ENCODE results near the gene KIAA0513.
A peak's percentile ranks its signal among the peaks of the same experiment; 100 is the strongest.

Gene KIAA0513

DNA sequence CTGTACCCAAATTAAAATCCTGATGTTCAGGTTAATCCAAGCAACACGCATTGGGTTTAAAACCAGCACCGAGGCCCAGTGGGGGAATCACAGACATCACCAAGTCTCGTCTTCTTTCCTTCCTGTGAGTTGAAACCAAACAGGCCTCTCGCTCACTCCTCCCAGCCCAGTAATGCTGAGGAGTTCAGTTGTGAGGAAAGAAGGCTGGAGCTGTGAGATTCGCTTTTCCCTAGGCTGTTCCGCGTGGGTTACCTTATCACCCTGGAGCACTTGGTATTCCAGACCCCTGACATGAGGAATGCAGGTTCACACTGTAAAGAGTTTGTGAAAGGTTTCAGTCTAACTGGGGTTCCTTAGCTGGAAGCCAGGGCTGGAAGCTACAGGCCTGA is 63.9 kb downstream of the KIAA0513 start:
- DNase-seq: no peak

GRCh38 chr16:85092309-85092708 is 64.7 kb downstream of the KIAA0513 start:
- DNase-seq: no peak

GRCh38 chr16:85092851-85093250 is 65.3 kb downstream of the KIAA0513 start:
- no peak for DNase-seq

- no peak for DNase-seq
These were observed 66.1 kb downstream of the KIAA0513 start for GRCh38 chr16:85093705-85094104.

DNA sequence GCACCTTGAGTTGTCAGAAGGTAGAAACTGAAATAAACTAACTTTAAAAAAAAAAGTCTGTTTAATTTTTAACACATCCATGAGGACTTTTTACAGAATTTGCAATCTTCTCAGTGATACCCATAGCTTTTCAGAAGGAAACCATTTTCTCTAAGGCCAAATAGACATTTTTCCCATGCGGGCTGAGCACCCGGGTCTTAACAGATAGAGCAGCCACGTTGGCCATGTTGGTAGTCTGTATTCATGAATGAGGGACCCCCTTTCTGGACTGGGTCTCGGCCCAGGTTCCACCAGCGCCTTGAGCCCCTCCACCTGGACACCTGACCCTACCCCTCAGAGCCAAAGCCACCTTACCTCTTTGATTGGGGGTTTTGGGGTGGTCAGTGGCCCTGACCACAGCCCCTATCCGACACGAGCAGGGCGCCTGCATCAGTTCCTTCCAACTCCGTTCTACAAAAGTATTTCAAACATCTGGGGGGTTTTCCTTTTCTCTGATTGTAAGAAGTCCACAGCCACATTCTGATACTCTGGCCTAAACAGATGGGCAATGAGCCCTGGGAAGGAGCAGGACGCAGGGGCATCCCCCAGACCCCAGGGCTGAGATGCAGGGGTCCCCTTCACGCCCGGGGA is 66.7 kb downstream of the KIAA0513 start:
- DNase-seq: no peak

- DNase-seq: no peak
These were observed 67.2 kb downstream of the KIAA0513 start for GRCh38 chr16:85094812-85095211.

GRCh38 chr16:85096921-85097320 is 69.3 kb downstream of the KIAA0513 start:
- no peak for DNase-seq

GRCh38 chr16:85098565-85098964 is 71.0 kb downstream of the KIAA0513 start:
- DNase-seq: no peak

GRCh38 chr16:85100265-85100664 is 72.7 kb downstream of the KIAA0513 start:
- DNase-seq: no peak

- DNase-seq: no peak
These were observed 74.5 kb downstream of the KIAA0513 start for GRCh38 chr16:85101956-85102630.

- DNase-seq: no peak
These were observed 75.8 kb downstream of the KIAA0513 start for GRCh38 chr16:85103114-85104079.

DNA sequence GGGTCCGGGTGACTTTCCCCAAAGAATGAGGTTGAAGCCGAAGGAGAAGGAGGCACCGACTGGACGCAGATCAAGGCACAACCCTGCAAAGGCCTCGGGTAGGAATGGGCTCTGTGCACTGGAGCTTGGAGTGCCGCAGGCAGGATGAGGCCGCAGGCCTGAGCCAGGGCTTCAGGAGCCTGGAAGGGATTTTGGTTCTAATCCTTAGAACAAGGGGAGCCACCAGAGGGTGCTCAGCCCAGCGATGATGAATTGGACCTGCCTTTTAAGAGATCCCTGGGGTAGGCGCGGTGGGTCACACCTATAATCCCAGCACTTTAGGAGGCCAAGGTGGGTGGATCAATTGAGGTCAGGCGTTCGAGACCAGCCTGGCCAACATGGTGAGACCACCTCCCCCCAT is 76.6 kb downstream of the KIAA0513 start:
- DNase-seq: no peak

DNA sequence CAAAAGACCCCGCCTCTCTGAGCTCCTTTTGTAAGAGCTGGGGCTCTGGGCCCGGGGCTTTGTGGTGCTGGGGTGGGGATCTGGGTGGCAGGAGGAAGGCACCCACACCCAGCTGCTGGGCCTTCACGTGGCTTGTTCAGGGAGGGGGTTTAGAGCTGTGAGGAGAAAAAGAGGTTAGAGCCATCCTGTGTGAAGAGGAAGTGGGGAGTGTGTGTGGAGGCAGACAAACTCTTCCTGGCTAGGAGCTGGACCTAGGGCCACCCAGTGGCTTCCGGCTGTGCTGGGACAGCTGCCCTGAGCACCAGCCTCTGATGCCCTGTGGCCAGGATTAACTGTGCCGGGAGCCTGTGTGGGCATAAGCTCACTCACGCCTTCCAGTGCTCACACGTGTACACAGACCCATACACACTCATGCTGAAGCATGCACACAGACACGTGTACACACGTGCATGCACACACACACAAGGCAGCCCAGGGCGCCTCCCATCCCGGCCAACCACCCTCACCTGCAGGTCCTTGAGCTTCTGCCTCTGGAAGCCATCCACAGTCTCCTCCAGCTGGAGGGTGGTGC is 77.3 kb downstream of the KIAA0513 start:
- no peak for DNase-seq

DNA sequence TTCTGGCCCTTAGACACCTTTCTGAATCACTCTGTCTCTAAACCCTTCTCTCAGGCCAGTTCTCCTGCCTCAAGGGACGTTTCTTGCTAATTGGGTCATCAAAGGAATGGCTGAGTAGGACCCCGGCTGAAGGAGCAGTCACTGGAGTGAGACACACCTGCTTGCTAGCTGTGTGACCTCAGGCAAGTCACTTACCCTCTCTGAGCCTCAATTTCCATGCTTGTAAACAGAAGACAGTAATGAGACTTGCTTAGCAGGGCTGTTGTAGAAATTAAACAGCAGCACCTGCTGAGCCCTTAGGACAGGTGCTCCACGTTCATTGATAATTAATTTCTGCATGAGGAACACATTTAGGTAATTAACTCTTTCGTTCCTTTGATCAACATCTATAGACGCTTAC is 77.9 kb downstream of the KIAA0513 start:
- DNase-seq: no peak

DNA sequence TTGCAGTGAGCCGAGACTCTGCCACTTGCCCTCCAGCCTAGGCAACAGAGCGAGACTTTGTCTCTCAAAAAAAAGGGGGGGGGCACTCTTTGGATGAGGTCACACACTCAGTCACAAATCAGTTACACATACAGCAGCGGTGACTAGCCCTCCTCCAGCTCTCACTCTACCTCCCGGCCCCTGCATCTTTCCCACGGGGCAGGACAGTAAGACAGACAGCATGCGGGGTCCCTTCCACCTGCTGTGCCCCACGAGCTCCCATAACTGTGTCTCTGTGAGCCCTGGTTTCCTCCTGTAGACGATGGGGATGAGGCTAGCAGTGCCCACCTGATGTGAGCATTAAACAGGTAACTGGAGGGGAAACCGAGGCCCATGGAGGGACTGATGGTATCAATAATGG is 79.5 kb downstream of the KIAA0513 start:
- no peak for DNase-seq

GRCh38 chr16:85107532-85107931 is 79.9 kb downstream of the KIAA0513 start:
- no peak for DNase-seq

GRCh38 chr16:85110105-85110504 is 82.5 kb downstream of the KIAA0513 start:
- no peak for DNase-seq

DNA sequence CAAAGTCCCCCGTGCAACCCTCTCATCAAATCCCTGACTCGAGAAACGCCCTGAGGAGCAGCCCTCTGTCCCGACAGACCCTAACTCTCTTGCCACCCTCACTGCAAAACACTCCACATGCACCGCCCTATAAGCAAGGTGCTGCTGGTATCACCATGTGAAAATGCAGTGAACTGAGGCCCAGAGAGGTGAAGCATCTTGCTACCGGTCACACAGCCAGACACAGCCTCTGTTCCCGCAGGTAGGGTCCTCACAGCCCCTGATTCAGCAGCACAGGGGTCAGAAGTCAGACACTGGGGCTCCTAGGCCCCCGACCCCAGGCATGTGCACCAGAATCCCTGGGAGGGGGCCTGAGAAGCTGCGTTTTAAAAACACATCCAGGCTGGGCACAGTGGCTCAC is 83.6 kb downstream of the KIAA0513 start:
- no peak for DNase-seq

GRCh38 chr16:85112364-85112763 is 84.8 kb downstream of the KIAA0513 start, which contains the start of gene CIBAR2:
CIBAR2 (minus strand) TSS chr16:85112472; CDS start chr16:85112352, 120 bp downstream.
- no peak for DNase-seq

- no peak for DNase-seq
These were observed 85.7 kb downstream of the KIAA0513 start for GRCh38 chr16:85113168-85113733.

- no peak for DNase-seq
These were observed 86.3 kb downstream of the KIAA0513 start for GRCh38 chr16:85113913-85114312.

- peak; percentile 76 for DNase-seq
These were observed 87.4 kb downstream of the KIAA0513 start for GRCh38 chr16:85114909-85115567.

All from fibroblast of skin of back (primary cell).